Activated T-helper 17 cell treated with anti-CD3 and anti-CD28 coated beads, Interleukin-2, amount 50 U/mL, for 72 hours (primary cell): Measurements from ENCODE around the gene SLC38A9. TPM values are rescaled to one million over a fixed set of nuclear protein-coding genes. Genes with fewer than 3 reads are reported as not detected.

ENCODE experiments used
- ATAC-seq: fragments of 150-1000 bp; cut with Tn5 transposase; replicated peaks from 2 replicates; pipeline ENCODE4 v1.10.0; 2021; ENCODE audit warnings: mild to moderate bottlenecking, moderate library complexity
- H3K27ac Mint-ChIP-seq: one replicate; pipeline ENCODE4 v1.8.0; 2022; ENCODE audit warnings: mixed read lengths
- H3K27me3 Mint-ChIP-seq: one replicate; pipeline ENCODE4 v1.8.0; 2022; ENCODE audit warnings: mixed read lengths
- H3K36me3 Mint-ChIP-seq: one replicate; pipeline ENCODE4 v1.8.0; 2022; ENCODE audit warnings: low read depth, mild to moderate bottlenecking, mixed read lengths
- H3K4me1 Mint-ChIP-seq: one replicate; pipeline ENCODE4 v1.8.0; 2022; ENCODE audit warnings: mixed read lengths
- H3K4me3 Mint-ChIP-seq: one replicate; pipeline ENCODE4 v1.8.0; 2022; ENCODE audit warnings: mild to moderate bottlenecking, mixed read lengths
- H3K9me3 Mint-ChIP-seq: one replicate; pipeline ENCODE4 v1.8.0; 2022; ENCODE audit warnings: mixed read lengths
- total RNA-seq, 2 donors: library from RNA; stranded (reverse); gene quantifications; one replicate each; pipeline ENCODE4 v1.2.3, GENCODE V29; 2022

Gene SLC38A9
- total RNA-seq, 2 donors from 2014 or later: 12.5 to 21.7 TPM

DNA sequence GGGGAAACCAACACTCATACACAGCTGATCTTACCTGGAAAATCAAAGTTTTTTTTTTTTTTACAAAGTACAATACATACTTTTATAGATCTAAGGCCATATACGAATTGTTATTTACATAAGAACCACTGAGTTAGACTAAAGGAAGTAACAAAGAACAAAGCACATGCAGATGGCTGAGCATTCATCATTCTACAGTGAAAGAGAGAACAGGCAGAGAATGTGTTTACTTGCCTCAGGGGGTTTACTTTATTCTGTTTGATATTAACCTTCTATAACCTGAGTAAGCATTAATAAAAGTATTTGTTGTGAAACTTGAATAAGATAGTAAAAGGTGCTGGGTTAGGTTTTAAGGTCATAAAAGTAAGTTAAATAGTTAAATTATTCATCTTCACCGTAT is 54.7 kb downstream of the SLC38A9 start:
- no peaks in the 10 kb centered on the region for H3K9me3 Mint-ChIP-seq
- peaks cover 30% of the 10 kb centered on the region for H3K36me3 Mint-ChIP-seq
- H3K27ac Mint-ChIP-seq: no peak overlapping the region
- no peak for ATAC-seq
- no peaks in the 10 kb centered on the region for H3K27me3 Mint-ChIP-seq
- no peaks in the 10 kb centered on the region for H3K4me1 Mint-ChIP-seq
- H3K4me3 Mint-ChIP-seq: no peak overlapping the region

DNA sequence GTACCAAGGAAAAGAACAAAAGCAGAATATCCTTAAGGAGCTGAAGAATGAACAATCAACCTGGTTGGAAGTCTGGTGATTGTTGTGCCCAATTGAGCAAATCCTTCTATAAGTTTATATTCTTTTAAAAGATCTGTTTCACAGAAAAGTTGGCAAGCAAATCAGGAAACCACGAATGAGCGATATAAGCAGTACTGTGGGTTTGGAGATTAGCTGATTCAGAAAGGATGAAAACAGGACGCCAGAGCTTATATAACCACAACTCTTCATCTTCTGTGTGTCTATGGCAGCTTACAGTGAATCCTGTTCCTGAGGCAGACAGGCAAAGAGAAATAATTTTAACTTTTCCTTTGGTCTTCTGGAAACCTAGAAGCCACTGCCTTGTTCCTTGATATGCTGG is 61.7 kb downstream of the SLC38A9 start:
- peak overlapping the region; percentile 70 for H3K27ac Mint-ChIP-seq
- peaks cover 16% of the 10 kb centered on the region for H3K4me1 Mint-ChIP-seq
- no peaks in the 10 kb centered on the region for H3K27me3 Mint-ChIP-seq
- peaks cover 59% of the 10 kb centered on the region for H3K36me3 Mint-ChIP-seq
- H3K9me3 Mint-ChIP-seq: no peaks in the 10 kb centered on the region
- peak overlapping the region; percentile 24 for H3K4me3 Mint-ChIP-seq
- peak; percentile 99 for ATAC-seq

- H3K4me3 Mint-ChIP-seq: peak overlapping the region; percentile 24
- peaks cover 16% of the 10 kb centered on the region for H3K4me1 Mint-ChIP-seq
- H3K27me3 Mint-ChIP-seq: no peaks in the 10 kb centered on the region
- peaks cover 59% of the 10 kb centered on the region for H3K36me3 Mint-ChIP-seq
- no peaks in the 10 kb centered on the region for H3K9me3 Mint-ChIP-seq
- peak overlapping the region; percentile 70 for H3K27ac Mint-ChIP-seq
- ATAC-seq: peak; percentile 77
Measured at GRCh38 chr5:55649963-55650362, 62.2 kb downstream of the SLC38A9 start.

- H3K36me3 Mint-ChIP-seq: peaks cover 59% of the 10 kb centered on the region
- H3K27ac Mint-ChIP-seq: no peak overlapping the region
- peaks cover 9% of the 10 kb centered on the region for H3K4me1 Mint-ChIP-seq
- no peak for ATAC-seq
- H3K4me3 Mint-ChIP-seq: no peak overlapping the region
- H3K27me3 Mint-ChIP-seq: no peaks in the 10 kb centered on the region
- no peaks in the 10 kb centered on the region for H3K9me3 Mint-ChIP-seq
Measured at GRCh38 chr5:55645304-55645703, 66.8 kb downstream of the SLC38A9 start.

GRCh38 chr5:55638455-55638854 is 73.7 kb downstream of the SLC38A9 start:
- peaks cover 32% of the 10 kb centered on the region for H3K36me3 Mint-ChIP-seq
- ATAC-seq: no peak
- no peak overlapping the region for H3K4me3 Mint-ChIP-seq
- H3K4me1 Mint-ChIP-seq: no peaks in the 10 kb centered on the region
- H3K27ac Mint-ChIP-seq: no peak overlapping the region
- H3K9me3 Mint-ChIP-seq: no peaks in the 10 kb centered on the region
- H3K27me3 Mint-ChIP-seq: no peaks in the 10 kb centered on the region

GRCh38 chr5:55638051-55638450 is 74.1 kb downstream of the SLC38A9 start:
- Mint-ChIP-seq H3K4me1 (no peaks in the 10 kb centered on the region), H3K27ac (no peak overlapping the region), H3K27me3 (no peaks in the 10 kb centered on the region), H3K9me3 (no peaks in the 10 kb centered on the region), H3K36me3 (peaks cover 30% of the 10 kb centered on the region), H3K4me3 (no peak overlapping the region)
- no peak for ATAC-seq

- Mint-ChIP-seq H3K4me1 (no peaks in the 10 kb centered on the region), H3K27me3 (no peaks in the 10 kb centered on the region), H3K27ac (no peak overlapping the region), H3K9me3 (no peaks in the 10 kb centered on the region), H3K36me3 (peaks cover 24% of the 10 kb centered on the region), H3K4me3 (no peak overlapping the region)
- no peak for ATAC-seq
Measured at GRCh38 chr5:55636683-55637082, 75.4 kb downstream of the SLC38A9 start.

DNA sequence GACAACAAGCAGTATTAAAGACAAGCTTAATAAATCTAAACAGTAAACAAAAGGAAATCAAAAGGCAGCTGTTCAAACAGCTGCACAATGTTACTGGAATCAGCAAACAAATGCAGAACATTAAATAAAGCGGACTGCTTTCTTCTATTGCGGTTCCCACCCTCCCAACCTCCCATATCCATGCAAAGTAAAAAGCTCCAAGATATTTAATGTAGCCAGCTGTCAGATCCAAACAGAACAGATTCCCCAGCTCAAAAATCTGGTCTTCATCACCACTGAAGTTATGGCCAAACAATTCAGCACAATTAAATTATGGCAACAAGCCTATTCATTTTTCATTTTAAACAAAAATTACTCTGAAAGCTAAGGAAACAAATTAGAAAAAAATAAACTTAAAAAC is 75.9 kb downstream of the SLC38A9 start:
- H3K9me3 Mint-ChIP-seq: no peaks in the 10 kb centered on the region
- H3K27me3 Mint-ChIP-seq: no peaks in the 10 kb centered on the region
- H3K4me3 Mint-ChIP-seq: no peak overlapping the region
- no peak overlapping the region for H3K27ac Mint-ChIP-seq
- no peaks in the 10 kb centered on the region for H3K4me1 Mint-ChIP-seq
- H3K36me3 Mint-ChIP-seq: peaks cover 19% of the 10 kb centered on the region
- no peak for ATAC-seq

DNA sequence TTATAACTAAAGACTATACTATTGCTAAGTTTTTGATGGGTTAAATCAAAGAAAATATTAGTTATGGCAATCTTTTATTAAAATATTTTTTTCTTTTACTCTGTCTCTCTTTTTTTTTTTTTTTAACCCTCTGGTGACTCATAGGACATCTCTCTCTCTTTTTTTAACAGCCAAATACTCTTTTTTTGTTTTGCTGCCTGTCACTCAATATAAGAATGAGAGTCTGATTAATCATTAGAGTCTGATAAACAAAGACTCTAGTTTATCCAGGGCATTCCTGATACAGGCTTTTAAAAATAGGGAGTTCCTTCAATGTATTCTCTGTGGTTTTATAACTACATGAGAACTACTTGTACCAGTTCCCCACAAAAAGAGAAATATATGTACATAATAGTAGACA is 77.3 kb downstream of the SLC38A9 start:
- Mint-ChIP-seq H3K27me3 (no peaks in the 10 kb centered on the region), H3K4me1 (no peaks in the 10 kb centered on the region), H3K36me3 (peaks cover 20% of the 10 kb centered on the region), H3K27ac (no peak overlapping the region), H3K4me3 (no peak overlapping the region), H3K9me3 (no peaks in the 10 kb centered on the region)
- ATAC-seq: no peak

DNA sequence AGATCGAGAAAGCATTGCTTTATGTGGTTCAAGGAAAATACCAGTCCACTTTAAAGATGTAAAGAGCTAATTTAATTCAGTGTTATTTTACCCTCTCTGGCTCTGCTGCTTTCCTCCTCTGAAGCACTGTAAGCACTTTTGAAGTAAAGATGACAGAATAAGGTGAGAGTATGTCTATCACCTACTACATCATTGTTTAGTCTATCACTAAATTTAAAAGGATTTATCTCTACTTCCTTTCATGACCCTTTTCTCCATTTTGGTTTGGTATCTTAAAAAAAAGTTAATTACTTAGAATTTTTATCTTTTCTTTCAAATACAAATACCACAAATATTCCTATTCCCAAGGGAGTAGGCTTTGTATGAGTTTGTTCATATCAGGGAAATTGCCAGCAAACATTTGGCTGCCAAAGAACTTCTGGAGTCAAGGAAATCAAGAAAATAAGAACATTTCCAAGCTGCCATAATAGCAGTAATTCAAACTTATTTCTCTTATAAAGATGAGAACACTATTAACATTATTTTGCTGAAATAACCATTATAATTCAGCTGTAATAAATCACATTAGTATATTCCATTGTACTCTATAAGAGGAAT is 77.8 kb downstream of the SLC38A9 start:
- Mint-ChIP-seq H3K4me1 (no peaks in the 10 kb centered on the region), H3K9me3 (no peaks in the 10 kb centered on the region), H3K4me3 (no peak overlapping the region), H3K27me3 (no peaks in the 10 kb centered on the region), H3K36me3 (peaks cover 22% of the 10 kb centered on the region), H3K27ac (no peak overlapping the region)
- no peak for ATAC-seq

GRCh38 chr5:55633574-55634208 is 78.4 kb downstream of the SLC38A9 start:
- H3K27me3 Mint-ChIP-seq: no peaks in the 10 kb centered on the region
- no peaks in the 10 kb centered on the region for H3K4me1 Mint-ChIP-seq
- H3K4me3 Mint-ChIP-seq: no peak overlapping the region
- peaks cover 22% of the 10 kb centered on the region for H3K36me3 Mint-ChIP-seq
- ATAC-seq: no peak
- no peaks in the 10 kb centered on the region for H3K9me3 Mint-ChIP-seq
- H3K27ac Mint-ChIP-seq: no peak overlapping the region

DNA sequence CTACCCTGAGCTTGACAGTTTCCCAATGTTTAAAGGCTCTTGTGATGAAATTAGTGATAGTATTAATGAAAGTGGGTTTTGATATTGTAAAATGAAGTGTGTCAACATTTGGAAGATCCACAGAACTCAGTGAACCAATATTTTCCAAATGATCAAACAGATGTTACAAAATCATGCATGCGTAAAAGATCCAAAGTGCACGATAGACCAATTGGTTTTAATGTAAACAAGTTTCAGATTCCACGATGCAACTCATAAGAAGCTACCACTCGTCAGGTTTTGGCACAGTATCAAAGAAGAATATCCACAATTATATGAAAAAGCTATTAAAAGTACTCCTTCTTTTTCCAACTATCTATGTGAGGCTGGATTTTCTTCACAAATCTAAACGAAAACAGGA is 82.3 kb downstream of the SLC38A9 start:
- Mint-ChIP-seq H3K9me3 (no peaks in the 10 kb centered on the region), H3K27ac (no peak overlapping the region), H3K36me3 (peaks cover 39% of the 10 kb centered on the region), H3K4me1 (no peaks in the 10 kb centered on the region), H3K27me3 (no peaks in the 10 kb centered on the region), H3K4me3 (no peak overlapping the region)
- ATAC-seq: no peak

DNA sequence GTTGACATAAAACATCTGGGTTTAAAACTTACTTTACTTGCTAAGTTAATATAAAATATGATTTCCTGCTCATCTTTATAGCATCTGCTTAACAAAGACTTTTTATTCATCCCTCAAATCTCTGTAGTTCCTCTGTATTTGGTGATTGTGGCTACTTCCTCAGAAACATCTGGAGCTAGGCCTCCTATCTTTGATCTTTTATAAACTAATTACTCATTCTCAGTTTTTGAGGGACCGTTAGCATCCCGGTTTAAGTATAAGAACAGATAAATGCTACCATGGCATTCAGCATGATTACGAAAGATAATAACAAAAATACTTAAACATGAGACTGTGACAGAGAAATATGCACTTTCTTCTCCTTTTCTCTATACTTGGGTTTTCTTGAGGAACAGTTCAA is 85.3 kb downstream of the SLC38A9 start:
- Mint-ChIP-seq H3K9me3 (no peaks in the 10 kb centered on the region), H3K27ac (no peak overlapping the region), H3K4me3 (no peak overlapping the region), H3K36me3 (peaks cover 22% of the 10 kb centered on the region), H3K4me1 (no peaks in the 10 kb centered on the region), H3K27me3 (no peaks in the 10 kb centered on the region)
- no peak for ATAC-seq

- Mint-ChIP-seq H3K27me3 (no peaks in the 10 kb centered on the region), H3K36me3 (peaks cover 22% of the 10 kb centered on the region), H3K4me1 (no peaks in the 10 kb centered on the region), H3K4me3 (no peak overlapping the region), H3K27ac (no peak overlapping the region), H3K9me3 (no peaks in the 10 kb centered on the region)
- no peak for ATAC-seq
Measured at GRCh38 chr5:55625913-55626312, 86.2 kb downstream of the SLC38A9 start.

DNA sequence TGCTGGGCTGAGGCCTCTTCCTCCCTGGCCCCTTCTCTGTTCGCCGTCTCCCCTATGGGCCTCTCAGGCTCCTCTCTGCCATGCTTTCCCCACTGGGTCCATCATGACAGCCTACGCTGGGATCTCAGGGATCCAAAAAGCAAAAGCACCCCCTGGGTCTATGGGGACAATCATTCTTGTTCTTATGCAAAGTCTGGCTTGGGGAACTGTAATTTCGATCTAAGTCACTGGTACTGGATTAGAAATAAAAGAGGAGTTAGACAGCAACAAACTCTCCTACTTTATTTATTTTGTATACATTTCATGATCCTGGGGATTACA is 86.6 kb downstream of the SLC38A9 start:
- ATAC-seq: no peak
- Mint-ChIP-seq H3K27ac (no peak overlapping the region), H3K36me3 (peaks cover 22% of the 10 kb centered on the region), H3K4me1 (no peaks in the 10 kb centered on the region), H3K27me3 (no peaks in the 10 kb centered on the region), H3K4me3 (no peak overlapping the region), H3K9me3 (no peaks in the 10 kb centered on the region)
